Measurements from ENCODE around the gene RGS14. TPM values are rescaled to one million over a fixed set of nuclear protein-coding genes. Genes with fewer than 3 reads are reported as not detected.
"Not testable (repeated sequence)": the region's sequence is repeated elsewhere in the genome, so short reads cannot be mapped to it uniquely, and the experiment has no call there.

The RGS14 gene
- polyA plus RNA-seq, 1 donor = 11.1 TPM

- DNase-seq = no peak
These were observed 46.3 kb downstream of the RGS14 start for GRCh38 chr5:177403792-177404640.

- no peak for DNase-seq
These were observed 47.0 kb downstream of the RGS14 start for GRCh38 chr5:177404641-177405179.

GRCh38 chr5:177405312-177405711 lies 47.6 kb downstream of the RGS14 start:
- DNase-seq = no peak

- no peak for DNase-seq
These were observed 48.1 kb downstream of the RGS14 start for GRCh38 chr5:177405805-177406204.

- DNase-seq = no peak
These were observed 51.5 kb downstream of the RGS14 start, which contains the start of gene F12 for GRCh38 chr5:177409043-177409801. Gene F12, minus strand, starts transcription at chr5:177409564. Its CDS starts 37 bp downstream, at chr5:177409527.

- DNase-seq = no peak
These were observed 52.9 kb downstream of the RGS14 start for GRCh38 chr5:177410575-177410974.

- DNase-seq = no peak
These were observed 55.0 kb downstream of the RGS14 start for GRCh38 chr5:177412603-177413233.

- no peak for DNase-seq
These were observed 56.8 kb downstream of the RGS14 start for GRCh38 chr5:177414481-177414880.

GRCh38 chr5:177417081-177417480 lies 59.4 kb downstream of the RGS14 start:
- DNase-seq = not testable (repeated sequence)

GRCh38 chr5:177419046-177419445 lies 61.3 kb downstream of the RGS14 start:
- no peak for DNase-seq

GRCh38 chr5:177420472-177420871 lies 62.7 kb downstream of the RGS14 start:
- DNase-seq = not testable (repeated sequence)

GRCh38 chr5:177421062-177421798 lies 63.5 kb downstream of the RGS14 start:
- DNase-seq = no peak

Other genes starting within 250 kb of the RGS14 start
- gene NSD1, start 224.2 kb upstream of the RGS14 start, polyA plus RNA-seq (ENCODE audit: insufficient read length) = 68.7 TPM
- gene RAB24, start 54.2 kb upstream of the RGS14 start, polyA plus RNA-seq (ENCODE audit: insufficient read length) = 23.7 TPM
- gene PRELID1, start 54.1 kb upstream of the RGS14 start, polyA plus RNA-seq (ENCODE audit: insufficient read length) = 85.3 TPM
- gene MXD3, start 46.0 kb upstream of the RGS14 start, polyA plus RNA-seq (ENCODE audit: insufficient read length) = 16.7 TPM
- gene LMAN2, start 6.3 kb upstream of the RGS14 start, polyA plus RNA-seq (ENCODE audit: insufficient read length) = 118 TPM
- gene SLC34A1, start 26.5 kb downstream of the RGS14 start, polyA plus RNA-seq (ENCODE audit: insufficient read length) = 200 TPM
- 2.0 TPM for gene PFN3, start 42.7 kb downstream of the RGS14 start, polyA plus RNA-seq (ENCODE audit: insufficient read length)
- 14.6 TPM for gene F12, start 51.6 kb downstream of the RGS14 start, polyA plus RNA-seq (ENCODE audit: insufficient read length)
- gene GRK6, start 68.8 kb downstream of the RGS14 start, polyA plus RNA-seq (ENCODE audit: insufficient read length) = 24.2 TPM
- 1.0 TPM for gene PRR7, start 88.9 kb downstream of the RGS14 start, polyA plus RNA-seq (ENCODE audit: insufficient read length)
- gene DBN1, start 115.7 kb downstream of the RGS14 start, polyA plus RNA-seq (ENCODE audit: insufficient read length) = 175 TPM
- 107 TPM for gene PDLIM7, start 139.7 kb downstream of the RGS14 start, polyA plus RNA-seq (ENCODE audit: insufficient read length)
- 5.3 TPM for gene DOK3, start 151.9 kb downstream of the RGS14 start, polyA plus RNA-seq (ENCODE audit: insufficient read length)
- 94.7 TPM for gene DDX41, start 159.0 kb downstream of the RGS14 start, polyA plus RNA-seq (ENCODE audit: insufficient read length)
- 93.8 TPM for gene FAM193B, start 196.6 kb downstream of the RGS14 start, polyA plus RNA-seq (ENCODE audit: insufficient read length)
- 139 TPM for gene TMED9, start 234.3 kb downstream of the RGS14 start, polyA plus RNA-seq (ENCODE audit: insufficient read length)
- 19.1 TPM for gene B4GALT7, start 242.2 kb downstream of the RGS14 start, polyA plus RNA-seq (ENCODE audit: insufficient read length)